ENCODE measurements around the gene LRRC46. TPM values are rescaled to one million over a fixed set of nuclear protein-coding genes. Genes with fewer than 3 reads are reported as not detected.

Gene LRRC46
- total RNA-seq, 4 donors from 2014 or later, result 0.44 to 3.2 (median 2.0) TPM; not detected in 1

GRCh38 chr17:47852113-47852949, 20.9 kb downstream of the LRRC46 start:
- no peak overlapping the region for H3K27ac ChIP-seq
- peaks cover 32% of the 10 kb centered on the region for H3K27me3 ChIP-seq
- H3K9me3 ChIP-seq, result no peaks in the 10 kb centered on the region
- TF ChIP-seq, protein P1, sequence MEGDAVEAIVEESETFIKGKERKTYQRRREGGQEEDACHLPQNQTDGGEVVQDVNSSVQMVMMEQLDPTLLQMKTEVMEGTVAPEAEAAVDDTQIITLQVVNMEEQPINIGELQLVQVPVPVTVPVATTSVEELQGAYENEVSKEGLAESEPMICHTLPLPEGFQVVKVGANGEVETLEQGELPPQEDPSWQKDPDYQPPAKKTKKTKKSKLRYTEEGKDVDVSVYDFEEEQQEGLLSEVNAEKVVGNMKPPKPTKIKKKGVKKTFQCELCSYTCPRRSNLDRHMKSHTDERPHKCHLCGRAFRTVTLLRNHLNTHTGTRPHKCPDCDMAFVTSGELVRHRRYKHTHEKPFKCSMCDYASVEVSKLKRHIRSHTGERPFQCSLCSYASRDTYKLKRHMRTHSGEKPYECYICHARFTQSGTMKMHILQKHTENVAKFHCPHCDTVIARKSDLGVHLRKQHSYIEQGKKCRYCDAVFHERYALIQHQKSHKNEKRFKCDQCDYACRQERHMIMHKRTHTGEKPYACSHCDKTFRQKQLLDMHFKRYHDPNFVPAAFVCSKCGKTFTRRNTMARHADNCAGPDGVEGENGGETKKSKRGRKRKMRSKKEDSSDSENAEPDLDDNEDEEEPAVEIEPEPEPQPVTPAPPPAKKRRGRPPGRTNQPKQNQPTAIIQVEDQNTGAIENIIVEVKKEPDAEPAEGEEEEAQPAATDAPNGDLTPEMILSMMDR (IDR thresholded peaks at IDR 0.05), result no peak
- TF ChIP-seq POLR2A (IDR thresholded peaks at IDR 0.05), result no peak
- no peak for DNase-seq
- H3K36me3 ChIP-seq, result no peaks in the 10 kb centered on the region
- 25 to 28% methylated on average over 32 of the region's 32 CpGs for WGBS, 2 donors
- peaks cover 11 to 27% of the 10 kb centered on the region in 2 donors for H3K4me1 ChIP-seq
- intact Hi-C loops (cut with DNase I), result no loop called here
- H3K4me3 ChIP-seq (replicated peaks in 1 of 3), result no peak overlapping the region

GRCh38 chr17:47853616-47854015, 22.1 kb downstream of the LRRC46 start:
- H3K27me3 ChIP-seq, result peaks cover 21% of the 10 kb centered on the region
- TF ChIP-seq POLR2A (IDR thresholded peaks at IDR 0.05), result no peak
- TF ChIP-seq, protein P1 (IDR thresholded peaks at IDR 0.05), result no peak
- no peak overlapping the region for H3K27ac ChIP-seq
- WGBS, 2 donors, result 27 to 39% methylated on average over 5 of the region's 5 CpGs
- intact Hi-C loops (cut with DNase I), result no loop called here
- DNase-seq, result no peak
- H3K9me3 ChIP-seq, result no peaks in the 10 kb centered on the region
- no peaks in the 10 kb centered on the region for H3K36me3 ChIP-seq
- peaks cover 11 to 17% of the 10 kb centered on the region in 2 donors for H3K4me1 ChIP-seq
- H3K4me3 ChIP-seq (replicated peaks in 1 of 3), result no peak overlapping the region

GRCh38 chr17:47855737-47856136, 24.3 kb downstream of the LRRC46 start:
- peaks cover 20% of the 10 kb centered on the region for H3K27me3 ChIP-seq
- H3K4me3 ChIP-seq (replicated peaks in 1 of 3), result no peak overlapping the region
- 14 to 44% methylated on average over 3 of the region's 3 CpGs for WGBS, 2 donors
- no peak for TF ChIP-seq POLR2A (IDR thresholded peaks at IDR 0.05)
- TF ChIP-seq, protein P1 (IDR thresholded peaks at IDR 0.05), result no peak
- H3K4me1 ChIP-seq, result peaks cover 9 to 14% of the 10 kb centered on the region in 2 donors
- DNase-seq, result no peak
- intact Hi-C loops (cut with DNase I), result no loop called here
- H3K9me3 ChIP-seq, result no peaks in the 10 kb centered on the region
- H3K36me3 ChIP-seq, result no peaks in the 10 kb centered on the region
- H3K27ac ChIP-seq, result no peak overlapping the region

DNA sequence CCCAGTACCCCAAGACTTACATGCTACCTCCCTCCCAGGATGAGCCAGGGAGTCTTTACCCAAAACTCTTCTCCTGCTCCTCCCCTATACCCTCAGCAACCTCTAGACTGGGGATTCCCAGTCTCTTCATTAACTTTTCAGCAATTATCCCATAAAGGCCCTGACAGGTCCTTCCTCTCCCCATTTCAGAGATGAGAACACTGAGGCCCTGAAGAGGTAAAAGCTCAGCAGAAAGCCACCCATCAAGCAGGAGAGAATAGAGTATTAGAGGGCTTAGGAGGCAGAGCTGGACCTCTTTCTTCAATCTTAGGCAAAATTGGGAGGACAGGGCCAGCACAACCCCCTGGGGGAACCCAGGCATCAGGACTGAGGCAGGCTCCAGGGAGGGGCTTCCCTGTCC, 25.4 kb downstream of the LRRC46 start:
- intact Hi-C loops (cut with DNase I), result no loop called here
- Histone ChIP-seq H3K36me3 (no peaks in the 10 kb centered on the region), H3K27ac (no peak overlapping the region), H3K4me3 (replicated peaks in 1 of 3) (no peak overlapping the region), H3K9me3 (no peaks in the 10 kb centered on the region), H3K4me1 (peaks cover 0 to 3% of the 10 kb centered on the region in 2 donors), H3K27me3 (peaks cover 19% of the 10 kb centered on the region)
- DNase-seq, result no peak
- TF ChIP-seq POLR2A (IDR thresholded peaks at IDR 0.05), result no peak
- TF ChIP-seq, protein P1 (IDR thresholded peaks at IDR 0.05), result no peak

All from thyroid gland (tissue), 4 donors.